ENCODE data around the gene CEP85L.

CEP85L gene

GRCh38 chr6:118469468-118469867, 181.9 kb downstream of the CEP85L start:
- no peak overlapping the region for H3K4me3 ChIP-seq (ENCODE audit: low read depth, low read length)
- in situ Hi-C loops (cut with HindIII; ENCODE audit: low sequenced_read_pairs): no loop called here
- no peak for DNase-seq (ENCODE audit: low read depth)
- no peak for TF ChIP-seq CTCF (IDR thresholded peaks at IDR 0.05; ENCODE audit: low read depth, low read length, missing control alignments)

- no peak for TF ChIP-seq CTCF (IDR thresholded peaks at IDR 0.05; ENCODE audit: low read depth, low read length, missing control alignments)
- H3K4me3 ChIP-seq (ENCODE audit: low read depth, low read length): no peak overlapping the region
- no peak for DNase-seq (ENCODE audit: low read depth)
- in situ Hi-C loops (cut with HindIII; ENCODE audit: low sequenced_read_pairs): no loop called here
These were observed 182.5 kb downstream of the CEP85L start for GRCh38 chr6:118468682-118469465.

- DNase-seq (ENCODE audit: low read depth): no peak
- in situ Hi-C loops (cut with HindIII; ENCODE audit: low sequenced_read_pairs): no loop called here
- TF ChIP-seq CTCF (IDR thresholded peaks at IDR 0.05; ENCODE audit: low read depth, low read length, missing control alignments): no peak
- no peak overlapping the region for H3K4me3 ChIP-seq (ENCODE audit: low read depth, low read length)
These were observed 184.2 kb downstream of the CEP85L start for GRCh38 chr6:118467181-118467580.

DNA sequence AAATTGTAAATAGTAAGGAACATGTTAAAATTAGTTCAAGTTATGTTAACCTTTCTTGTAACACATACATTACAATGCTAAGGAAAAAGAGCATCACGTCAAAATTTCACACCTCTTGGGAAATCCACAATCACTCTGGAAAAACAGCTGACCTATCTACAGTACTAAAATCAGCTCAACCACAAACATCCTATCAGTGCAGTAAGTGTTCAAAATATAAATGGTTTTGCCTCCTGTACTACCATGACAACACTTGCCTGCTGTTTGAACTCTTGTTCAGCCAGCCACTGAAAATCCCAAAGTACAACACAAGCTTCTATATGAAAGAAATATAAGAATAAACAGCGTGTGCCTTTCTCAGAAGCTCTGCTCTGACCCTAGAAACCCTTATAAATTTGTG, 186.8 kb downstream of the CEP85L start:
- in situ Hi-C loops (cut with HindIII; ENCODE audit: low sequenced_read_pairs): no loop called here
- no peak for TF ChIP-seq CTCF (IDR thresholded peaks at IDR 0.05; ENCODE audit: low read depth, low read length, missing control alignments)
- DNase-seq (ENCODE audit: low read depth): no peak
- no peak overlapping the region for H3K4me3 ChIP-seq (ENCODE audit: low read depth, low read length)

GRCh38 chr6:118460958-118461470, 190.4 kb downstream of the CEP85L start:
- in situ Hi-C loops (cut with HindIII; ENCODE audit: low sequenced_read_pairs): no loop called here
- no peak overlapping the region for H3K4me3 ChIP-seq (ENCODE audit: low read depth, low read length)
- no peak for DNase-seq (ENCODE audit: low read depth)
- TF ChIP-seq CTCF (IDR thresholded peaks at IDR 0.05; ENCODE audit: low read depth, low read length, missing control alignments): no peak

DNA sequence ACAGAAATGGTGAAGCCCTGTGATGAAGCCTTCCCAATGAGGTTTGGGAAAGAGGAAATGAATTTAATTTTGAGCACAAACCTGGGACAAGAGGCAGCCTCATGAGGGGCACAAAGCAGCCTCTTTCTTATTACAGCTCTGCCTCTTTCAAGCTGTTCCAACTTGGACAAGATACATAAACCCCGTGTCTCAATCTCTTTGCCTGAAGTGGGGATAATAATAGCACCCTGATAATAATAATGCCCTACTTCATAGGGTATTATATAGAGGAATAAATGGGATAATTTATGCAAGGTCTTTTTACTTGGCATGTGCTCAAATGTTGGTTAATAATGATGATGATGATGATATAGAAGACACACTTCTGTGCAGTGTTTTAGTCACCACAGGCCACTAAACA, 194.4 kb downstream of the CEP85L start:
- no peak for DNase-seq (ENCODE audit: low read depth)
- no peak overlapping the region for H3K4me3 ChIP-seq (ENCODE audit: low read depth, low read length)
- no peak for TF ChIP-seq CTCF (IDR thresholded peaks at IDR 0.05; ENCODE audit: low read depth, low read length, missing control alignments)
- in situ Hi-C loops (cut with HindIII; ENCODE audit: low sequenced_read_pairs): no loop called here

Measured in astrocyte of the cerebellum (primary cell).